Aorta (tissue), 5 donors: ENCODE results near the gene ZBBX. TPM values are rescaled to one million over a fixed set of nuclear protein-coding genes. Genes with fewer than 3 reads are reported as not detected.

ENCODE experiments used
- ATAC-seq: fragments of 200-7000 bp; cut with Tn5 transposase; one replicate; pipeline ENCODE4 v1.9.1; 2022; ENCODE audit warnings: moderate library complexity; ENCODE audit not compliant: low FRiP score
- DNase-seq, 2 donors: peaks; one replicate each; pipeline ENCODE4 v3.0.0-alpha.2; 2020
- H3K27ac ChIP-seq, 2 donors: one replicate each; pipeline ENCODE4 v1.5.1; 2013; ENCODE audit warnings: low read length in 2 of 2, mild to moderate bottlenecking in 2 of 2, moderate library complexity in 2 of 2, control low read depth in 1 of 2, inconsistent platforms in 1 of 2, low read depth in 1 of 2
- H3K27me3 ChIP-seq, 2 donors: one replicate each; pipeline ENCODE4 v1.6.1; 2013; ENCODE audit warnings: control low read depth in 1 of 2, low read length in 1 of 2, mild to moderate bottlenecking in 1 of 2, moderate library complexity in 1 of 2; ENCODE audit not compliant: insufficient read depth in 2 of 2, control insufficient read depth in 1 of 2
- H3K36me3 ChIP-seq, 2 donors: one replicate each; pipeline ENCODE4 v1.6.1; 2013; ENCODE audit warnings: control low read depth in 1 of 2, low read length in 1 of 2, mild to moderate bottlenecking in 1 of 2; ENCODE audit not compliant: insufficient read depth in 2 of 2, control insufficient read depth in 1 of 2
- H3K4me1 ChIP-seq, 2 donors: one replicate each; pipeline ENCODE4 v1.6.1; 2013; ENCODE audit warnings: low read length in 2 of 2, control low read depth in 1 of 2, mild to moderate bottlenecking in 1 of 2, moderate library complexity in 1 of 2; ENCODE audit not compliant: insufficient read depth in 2 of 2, control insufficient read depth in 1 of 2
- H3K4me3 ChIP-seq, 2 donors: one replicate each; pipeline ENCODE4 v1.5.1; 2013; ENCODE audit warnings: low read length in 2 of 2, control low read depth in 1 of 2, mild to moderate bottlenecking in 1 of 2
- H3K9me3 ChIP-seq: one replicate; pipeline ENCODE4 v1.6.1; 2013; ENCODE audit warnings: mild to moderate bottlenecking, low read length; ENCODE audit not compliant: control insufficient read depth
- WGBS, 2 donors: extraction: QIAGEN DNeasy Blood & Tissue Kit; methylation state at CpG; one replicate each; pipeline ENCODE4 v1.1.7; 2013; 5-methylcytosine and 5-hydroxymethylcytosine counted together
- intact Hi-C, 2 donors: fragments of 100-400 bp; cut with DNase I; formaldehyde crosslinking; loops; one replicate each; pipeline versions ENCODE4 v1.14.2 to v1.15.0; 2022
- polyA plus RNA-seq, 2 donors: library from polyadenylated mRNA; stranded (reverse); fragments of 200-250 nt; gene quantifications; one replicate each; pipeline ENCODE4 v1.2.3, GENCODE V29; 2013
- total RNA-seq, 2 donors: library from RNA; stranded (reverse); fragmentation: NEBNext Ultra II Directional; extraction: Animal tissue kit (Norgen Biotek cat#: 25700); gene quantifications; one replicate each; pipeline ENCODE4 v1.2.1, GENCODE V29; 2021
- donor health status: healthy with polysubstance abuse.
- donor health status: Bipolar disorder and iron deficiency.
- donor health status: DM: no; HTN: no; CAD: no.
- donor health status: DM: no; HTN: no; CAD: no.
- donor health status: DM: yes; HTN: yes; CAD: no.

ZBBX gene
- total and polyA plus RNA-seq, 4 donors: not detected

GRCh38 chr3:167288737-167289136, 91.4 kb downstream of the ZBBX start:
- no peaks in the 10 kb centered on the region for H3K36me3 ChIP-seq
- DNase-seq (no peak), ATAC-seq (no peak)
- no peak overlapping the region for H3K4me3 ChIP-seq
- no peak overlapping the region for H3K27ac ChIP-seq
- H3K27me3 ChIP-seq: no peaks in the 10 kb centered on the region
- no peaks in the 10 kb centered on the region for H3K4me1 ChIP-seq
- H3K9me3 ChIP-seq: no peaks in the 10 kb centered on the region
- intact Hi-C loops: no loop called here

GRCh38 chr3:167287308-167287707, 92.8 kb downstream of the ZBBX start:
- WGBS, 2 donors: 48 to 56% methylated on average over 3 of the region's 3 CpGs
- no peak overlapping the region for H3K4me3 ChIP-seq
- intact Hi-C loops: no loop called here
- ATAC-seq (no peak), DNase-seq (no peak)
- no peaks in the 10 kb centered on the region for H3K9me3 ChIP-seq
- H3K27ac ChIP-seq: no peak overlapping the region
- no peaks in the 10 kb centered on the region for H3K4me1 ChIP-seq
- H3K36me3 ChIP-seq: no peaks in the 10 kb centered on the region
- no peaks in the 10 kb centered on the region for H3K27me3 ChIP-seq

GRCh38 chr3:167274141-167274874, 105.8 kb downstream of the ZBBX start:
- ATAC-seq (no peak), DNase-seq (no peak)
- H3K9me3 ChIP-seq: no peaks in the 10 kb centered on the region
- H3K27ac ChIP-seq: no peak overlapping the region
- no peaks in the 10 kb centered on the region for H3K36me3 ChIP-seq
- H3K27me3 ChIP-seq: no peaks in the 10 kb centered on the region
- 85 to 87% methylated on average over 7 of the region's 7 CpGs for WGBS, 2 donors
- H3K4me1 ChIP-seq: no peaks in the 10 kb centered on the region
- no peak overlapping the region for H3K4me3 ChIP-seq
- intact Hi-C loops: no loop called here

GRCh38 chr3:167253037-167253436, 127.1 kb downstream of the ZBBX start:
- ATAC-seq (no peak), DNase-seq (no peak)
- H3K27ac ChIP-seq: no peak overlapping the region
- no peaks in the 10 kb centered on the region for H3K4me1 ChIP-seq
- no peak overlapping the region for H3K4me3 ChIP-seq
- intact Hi-C loops: no loop called here
- WGBS, 2 donors: 64 to 70% methylated on average over 1 of the region's 1 CpG
- no peaks in the 10 kb centered on the region for H3K36me3 ChIP-seq
- H3K27me3 ChIP-seq: no peaks in the 10 kb centered on the region
- H3K9me3 ChIP-seq: no peaks in the 10 kb centered on the region

- intact Hi-C loops: no loop called here
- no peak overlapping the region for H3K4me3 ChIP-seq
- WGBS, 2 donors: 87 to 88% methylated on average over 3 of the region's 3 CpGs
Measured at GRCh38 chr3:167251678-167252077, 128.4 kb downstream of the ZBBX start.

GRCh38 chr3:167246252-167246651, 133.8 kb downstream of the ZBBX start:
- ATAC-seq: no peak
- Histone ChIP-seq H3K9me3 (no peaks in the 10 kb centered on the region), H3K36me3 (no peaks in the 10 kb centered on the region), H3K27me3 (no peaks in the 10 kb centered on the region), H3K4me3 (no peak overlapping the region), H3K4me1 (no peaks in the 10 kb centered on the region), H3K27ac (no peak overlapping the region)
- DNase-seq: no peak
- intact Hi-C loops: no loop called here

More at GRCh38 chr3:167251678-167252077, 128.4 kb downstream of the ZBBX start:
- Histone ChIP-seq H3K36me3 (no peaks in the 10 kb centered on the region), H3K4me1 (no peaks in the 10 kb centered on the region), H3K9me3 (no peaks in the 10 kb centered on the region), H3K27me3 (no peaks in the 10 kb centered on the region), H3K27ac (no peak overlapping the region)
- DNase-seq: no peak
- no peak for ATAC-seq

- no peak overlapping the region for H3K27ac ChIP-seq
- H3K4me1 ChIP-seq: no peaks in the 10 kb centered on the region
- 79 to 81% methylated on average over 1 of the region's 1 CpG for WGBS, 2 donors
- no peak overlapping the region for H3K4me3 ChIP-seq
- H3K36me3 ChIP-seq: no peaks in the 10 kb centered on the region
- DNase-seq (no peak), ATAC-seq (no peak)
- intact Hi-C loops: no loop called here
- H3K27me3 ChIP-seq: no peaks in the 10 kb centered on the region
- no peaks in the 10 kb centered on the region for H3K9me3 ChIP-seq
Measured at GRCh38 chr3:167241048-167241845, 138.8 kb downstream of the ZBBX start.

- no peak overlapping the region for H3K27ac ChIP-seq
Measured at GRCh38 chr3:167228135-167228534, 152.0 kb downstream of the ZBBX start.

GRCh38 chr3:167225821-167226220, 154.3 kb downstream of the ZBBX start:
- H3K27me3 ChIP-seq: no peaks in the 10 kb centered on the region
- H3K27ac ChIP-seq: no peak overlapping the region
- WGBS, 2 donors: 76 to 88% methylated on average over 1 of the region's 1 CpG
- H3K9me3 ChIP-seq: no peaks in the 10 kb centered on the region
- no peak for DNase-seq
- no peak for ATAC-seq
- no peak overlapping the region for H3K4me3 ChIP-seq
- intact Hi-C loops: no loop called here
- no peaks in the 10 kb centered on the region for H3K36me3 ChIP-seq
- no peaks in the 10 kb centered on the region for H3K4me1 ChIP-seq

More at GRCh38 chr3:167228135-167228534, 152.0 kb downstream of the ZBBX start:
- Histone ChIP-seq H3K9me3 (no peaks in the 10 kb centered on the region), H3K4me1 (no peaks in the 10 kb centered on the region), H3K4me3 (no peak overlapping the region), H3K27me3 (no peaks in the 10 kb centered on the region), H3K36me3 (no peaks in the 10 kb centered on the region)
- ATAC-seq (no peak), DNase-seq (no peak)
- intact Hi-C loops: no loop called here
- 38 to 65% methylated on average over 3 of the region's 3 CpGs for WGBS, 2 donors
